ENCODE measurements around the gene MIGA2.
A peak's percentile ranks its signal among the peaks of the same experiment; 100 is the strongest.

Gene MIGA2

DNA sequence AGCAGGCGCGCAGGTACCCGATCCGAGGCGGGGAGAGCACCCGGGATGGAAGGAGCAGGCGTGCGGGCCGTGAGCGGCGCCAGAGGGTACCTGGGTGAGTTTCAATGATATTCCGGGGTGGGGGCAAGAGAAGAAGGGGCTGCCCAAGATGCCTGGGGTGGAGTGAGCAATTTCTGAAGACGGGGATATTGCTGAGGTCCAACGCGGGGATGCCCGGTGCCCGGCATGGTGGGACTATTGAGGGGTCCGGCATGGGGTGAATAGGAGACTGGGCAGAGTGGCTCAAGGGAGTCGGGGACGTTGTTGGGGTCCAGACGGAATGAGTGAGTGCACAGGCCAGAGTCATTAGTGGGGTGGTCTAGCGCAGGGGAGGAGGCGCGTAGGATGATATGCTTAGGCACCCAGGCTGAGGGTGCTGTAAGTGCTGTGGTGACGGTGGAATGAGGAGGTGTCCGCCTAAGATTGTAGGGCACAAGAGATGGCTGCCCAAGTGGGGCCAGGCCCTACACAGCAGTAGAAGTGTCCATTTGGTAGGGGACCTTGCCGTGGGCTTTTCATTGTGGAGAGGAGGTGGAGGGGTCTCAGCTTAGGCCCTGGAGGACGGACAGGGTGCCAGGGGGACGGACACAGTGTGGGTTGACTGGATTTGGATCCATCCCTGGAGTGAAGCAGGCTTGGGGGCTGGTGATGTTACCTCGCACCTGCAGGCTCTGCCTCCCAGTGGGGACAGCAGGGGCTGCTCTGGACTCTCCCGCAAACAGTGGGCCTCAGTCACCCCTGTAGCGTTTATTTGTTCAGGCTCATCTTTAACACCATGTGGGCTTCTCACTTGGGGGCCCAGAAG is 719 bp downstream of the MIGA2 start:
- WGBS (ENCODE audit: insufficient coverage, insufficient read length), result no CpG with 5 or more reads among the region's 32 CpGs
- no peak overlapping the region for H3K27ac ChIP-seq (ENCODE audit: low read length)
- H3K4me3 ChIP-seq (ENCODE audit: low read length), result peak overlapping the region; percentile 98
- H3K4me1 ChIP-seq (ENCODE audit: control insufficient read depth, insufficient read depth, low read length), result 0 out of 2 replicates have a peak, but pooled peaks cover 3% of the 10 kb centered on the region
- H3K27me3 ChIP-seq (ENCODE audit: control insufficient read depth, insufficient read depth, low read length), result no peaks in the 10 kb centered on the region
- no peaks in the 10 kb centered on the region for H3K9me3 ChIP-seq (ENCODE audit: control insufficient read depth, insufficient read depth, low read length)
- no peak for DNase-seq (ENCODE audit: low read depth, low spot score)
- peaks cover 5% of the 10 kb centered on the region for H3K36me3 ChIP-seq (ENCODE audit: control insufficient read depth, insufficient read depth, low read length)

GRCh38 chr9:129037767-129038098 is 1.3 kb downstream of the MIGA2 start:
- H3K4me3 ChIP-seq (ENCODE audit: low read length), result no peak overlapping the region
- H3K27me3 ChIP-seq (ENCODE audit: control insufficient read depth, insufficient read depth, low read length), result no peaks in the 10 kb centered on the region
- WGBS (ENCODE audit: insufficient coverage, insufficient read length), result no CpG with 5 or more reads among the region's 6 CpGs
- H3K27ac ChIP-seq (ENCODE audit: low read length), result no peak overlapping the region
- H3K4me1 ChIP-seq (ENCODE audit: control insufficient read depth, insufficient read depth, low read length), result 0 out of 2 replicates have a peak, but pooled peaks cover 3% of the 10 kb centered on the region
- DNase-seq (ENCODE audit: low read depth, low spot score), result no peak
- H3K9me3 ChIP-seq (ENCODE audit: control insufficient read depth, insufficient read depth, low read length), result no peaks in the 10 kb centered on the region
- peaks cover 9% of the 10 kb centered on the region for H3K36me3 ChIP-seq (ENCODE audit: control insufficient read depth, insufficient read depth, low read length)

GRCh38 chr9:129038109-129038852 is 1.9 kb downstream of the MIGA2 start:
- H3K4me1 ChIP-seq (ENCODE audit: control insufficient read depth, insufficient read depth, low read length), result 0 out of 2 replicates have a peak, but pooled peaks cover 3% of the 10 kb centered on the region
- no peaks in the 10 kb centered on the region for H3K9me3 ChIP-seq (ENCODE audit: control insufficient read depth, insufficient read depth, low read length)
- no peak overlapping the region for H3K27ac ChIP-seq (ENCODE audit: low read length)
- no CpG with 5 or more reads among the region's 8 CpGs for WGBS (ENCODE audit: insufficient coverage, insufficient read length)
- no peak for DNase-seq (ENCODE audit: low read depth, low spot score)
- H3K27me3 ChIP-seq (ENCODE audit: control insufficient read depth, insufficient read depth, low read length), result no peaks in the 10 kb centered on the region
- peaks cover 9% of the 10 kb centered on the region for H3K36me3 ChIP-seq (ENCODE audit: control insufficient read depth, insufficient read depth, low read length)
- no peak overlapping the region for H3K4me3 ChIP-seq (ENCODE audit: low read length)

- Histone ChIP-seq H3K4me1 (ENCODE audit: control insufficient read depth, insufficient read depth, low read length) (0 out of 2 replicates have a peak, but pooled peaks cover 3% of the 10 kb centered on the region), H3K36me3 (ENCODE audit: control insufficient read depth, insufficient read depth, low read length) (peaks cover 9% of the 10 kb centered on the region), H3K4me3 (ENCODE audit: low read length) (no peak overlapping the region), H3K9me3 (ENCODE audit: control insufficient read depth, insufficient read depth, low read length) (no peaks in the 10 kb centered on the region), H3K27ac (ENCODE audit: low read length) (no peak overlapping the region), H3K27me3 (ENCODE audit: control insufficient read depth, insufficient read depth, low read length) (no peaks in the 10 kb centered on the region)
- WGBS (ENCODE audit: insufficient coverage, insufficient read length), result no CpG with 5 or more reads among the region's 12 CpGs
- no peak for DNase-seq (ENCODE audit: low read depth, low spot score)
Observed at GRCh38 chr9:129040113-129040643, 3.8 kb downstream of the MIGA2 start.

- H3K36me3 ChIP-seq (ENCODE audit: control insufficient read depth, insufficient read depth, low read length), result peaks cover 9% of the 10 kb centered on the region
- H3K4me3 ChIP-seq (ENCODE audit: low read length), result no peak overlapping the region
- H3K4me1 ChIP-seq (ENCODE audit: control insufficient read depth, insufficient read depth, low read length), result 0 out of 2 replicates have a peak, but pooled peaks cover 3% of the 10 kb centered on the region
- no peaks in the 10 kb centered on the region for H3K9me3 ChIP-seq (ENCODE audit: control insufficient read depth, insufficient read depth, low read length)
- H3K27me3 ChIP-seq (ENCODE audit: control insufficient read depth, insufficient read depth, low read length), result no peaks in the 10 kb centered on the region
- DNase-seq (ENCODE audit: low read depth, low spot score), result no peak
- H3K27ac ChIP-seq (ENCODE audit: low read length), result no peak overlapping the region
- no CpG with 5 or more reads among the region's 16 CpGs for WGBS (ENCODE audit: insufficient coverage, insufficient read length)
Observed at GRCh38 chr9:129042016-129042415, 5.6 kb downstream of the MIGA2 start.

DNA sequence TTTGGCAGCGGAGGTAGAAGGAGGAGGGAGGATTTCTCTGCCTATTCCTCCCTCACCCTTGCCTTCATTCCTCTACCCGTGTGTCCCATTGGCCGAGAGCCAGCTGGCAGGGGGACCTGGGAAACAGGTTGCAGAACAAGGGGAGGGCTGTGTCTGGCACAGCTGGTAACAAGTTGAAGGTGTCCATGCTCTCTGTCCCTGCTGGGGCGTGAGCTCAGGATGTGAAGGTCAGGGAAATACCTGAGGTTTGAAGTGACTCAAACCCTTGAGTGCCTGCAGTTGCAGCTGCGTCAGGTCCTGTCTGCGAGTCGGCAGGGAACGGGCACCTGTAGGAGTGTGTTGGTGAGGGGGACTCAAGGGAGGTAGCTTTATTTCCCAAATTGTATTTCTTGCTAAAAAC is 16.2 kb downstream of the MIGA2 start:
- H3K9me3 ChIP-seq (ENCODE audit: control insufficient read depth, insufficient read depth, low read length), result no peaks in the 10 kb centered on the region

DNA sequence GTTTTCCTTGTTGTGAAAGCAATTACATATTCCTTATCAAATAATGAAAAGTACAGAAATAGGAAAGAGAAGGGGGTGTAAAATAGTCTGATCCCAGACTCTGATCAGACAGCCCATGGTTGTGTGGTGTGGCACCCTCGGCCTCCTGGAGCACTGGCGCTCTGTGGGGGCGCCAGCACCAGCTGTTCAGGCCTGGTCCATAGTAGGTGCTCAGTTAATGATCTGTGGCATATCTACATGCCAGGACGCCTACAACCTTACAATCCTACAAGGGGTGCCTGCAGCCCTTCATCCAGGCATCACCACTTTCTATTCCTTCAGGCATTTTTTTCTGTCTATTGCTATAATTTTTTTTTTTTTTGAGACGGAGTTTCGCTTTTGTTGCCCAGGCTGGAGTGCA is 16.6 kb downstream of the MIGA2 start:
- Histone ChIP-seq H3K27me3 (ENCODE audit: control insufficient read depth, insufficient read depth, low read length) (no peaks in the 10 kb centered on the region), H3K4me3 (ENCODE audit: low read length) (no peak overlapping the region), H3K9me3 (ENCODE audit: control insufficient read depth, insufficient read depth, low read length) (no peaks in the 10 kb centered on the region), H3K36me3 (ENCODE audit: control insufficient read depth, insufficient read depth, low read length) (peaks cover 19% of the 10 kb centered on the region), H3K27ac (ENCODE audit: low read length) (no peak overlapping the region), H3K4me1 (ENCODE audit: control insufficient read depth, insufficient read depth, low read length) (no peaks in the 10 kb centered on the region)
- no peak for DNase-seq (ENCODE audit: low read depth, low spot score)
- WGBS (ENCODE audit: insufficient coverage, insufficient read length), result no CpG with 5 or more reads among the region's 6 CpGs

More for the DNA sequence above, 16.2 kb downstream of the MIGA2 start:
- H3K27me3 ChIP-seq (ENCODE audit: control insufficient read depth, insufficient read depth, low read length), result no peaks in the 10 kb centered on the region
- no peaks in the 10 kb centered on the region for H3K4me1 ChIP-seq (ENCODE audit: control insufficient read depth, insufficient read depth, low read length)
- no CpG with 5 or more reads among the region's 8 CpGs for whole genome bisulfite sequencing (ENCODE audit: insufficient coverage, insufficient read length)
- DNase-seq (ENCODE audit: low read depth, low spot score), result no peak
- H3K4me3 ChIP-seq (ENCODE audit: low read length), result no peak overlapping the region
- H3K36me3 ChIP-seq (ENCODE audit: control insufficient read depth, insufficient read depth, low read length), result peaks cover 19% of the 10 kb centered on the region
- no peak overlapping the region for H3K27ac ChIP-seq (ENCODE audit: low read length)

GRCh38 chr9:129054163-129054851 is 17.9 kb downstream of the MIGA2 start:
- WGBS (ENCODE audit: insufficient coverage, insufficient read length), result no CpG with 5 or more reads among the region's 5 CpGs

DNA sequence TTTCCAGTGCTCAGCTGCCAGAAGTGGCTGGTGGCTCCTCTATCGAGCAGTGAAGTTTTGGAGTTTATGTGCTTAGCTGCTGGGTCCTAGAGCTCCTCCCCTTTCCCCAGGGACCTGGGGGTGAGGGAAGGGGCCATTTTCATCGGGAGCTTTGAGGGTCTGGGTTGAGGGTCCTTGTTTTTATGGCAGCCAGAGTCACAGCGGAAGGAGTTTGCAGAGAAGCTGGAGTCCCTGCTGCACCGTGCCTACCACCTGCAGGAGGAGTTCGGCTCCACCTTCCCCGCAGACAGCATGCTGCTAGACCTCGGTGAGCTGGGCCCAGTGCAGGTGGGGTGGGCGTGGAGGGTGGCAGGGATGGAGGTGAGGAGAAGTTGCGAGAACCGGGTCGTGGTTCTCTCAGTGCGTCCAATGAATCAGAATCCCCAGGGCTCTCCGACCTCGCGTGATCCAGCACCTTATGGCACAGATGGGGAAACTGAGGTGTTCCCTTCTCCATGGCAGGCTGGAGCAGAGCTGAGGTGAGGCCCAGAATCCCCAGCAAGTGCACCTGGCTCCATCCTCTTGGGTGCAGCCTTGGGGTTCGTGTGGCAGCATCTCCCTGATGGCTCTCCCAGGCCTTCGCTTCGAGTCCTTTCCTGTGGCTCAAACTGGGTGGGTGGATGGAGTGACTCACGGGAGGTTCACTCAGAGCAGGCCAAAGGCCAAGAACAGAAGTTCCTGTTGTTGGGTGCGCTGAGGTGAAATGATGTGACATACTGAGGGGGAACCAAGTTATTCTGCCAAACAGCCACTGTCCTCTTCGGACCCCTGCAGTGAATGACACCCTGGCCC is 22.8 kb downstream of the MIGA2 start:
- Histone ChIP-seq H3K4me3 (ENCODE audit: low read length) (no peak overlapping the region), H3K27me3 (ENCODE audit: control insufficient read depth, insufficient read depth, low read length) (no peaks in the 10 kb centered on the region), H3K27ac (ENCODE audit: low read length) (no peak overlapping the region), H3K36me3 (ENCODE audit: control insufficient read depth, insufficient read depth, low read length) (peaks cover 16% of the 10 kb centered on the region), H3K9me3 (ENCODE audit: control insufficient read depth, insufficient read depth, low read length) (no peaks in the 10 kb centered on the region), H3K4me1 (ENCODE audit: control insufficient read depth, insufficient read depth, low read length) (no peaks in the 10 kb centered on the region)
- no peak for DNase-seq (ENCODE audit: low read depth, low spot score)
- no CpG with 5 or more reads among the region's 21 CpGs for WGBS (ENCODE audit: insufficient coverage, insufficient read length)

More at GRCh38 chr9:129054163-129054851, 17.9 kb downstream of the MIGA2 start:
- H3K4me3 ChIP-seq (ENCODE audit: low read length), result no peak overlapping the region
- peaks cover 16% of the 10 kb centered on the region for H3K36me3 ChIP-seq (ENCODE audit: control insufficient read depth, insufficient read depth, low read length)
- no peaks in the 10 kb centered on the region for H3K4me1 ChIP-seq (ENCODE audit: control insufficient read depth, insufficient read depth, low read length)
- no peaks in the 10 kb centered on the region for H3K9me3 ChIP-seq (ENCODE audit: control insufficient read depth, insufficient read depth, low read length)
- no peak for DNase-seq (ENCODE audit: low read depth, low spot score)
- H3K27ac ChIP-seq (ENCODE audit: low read length), result no peak overlapping the region
- no peaks in the 10 kb centered on the region for H3K27me3 ChIP-seq (ENCODE audit: control insufficient read depth, insufficient read depth, low read length)
